ENCODE data around the gene SMCHD1. TPM values are rescaled to one million over a fixed set of nuclear protein-coding genes. Genes with fewer than 3 reads are reported as not detected.

SMCHD1 gene
- total RNA-seq, 1 donor from 2014 or later, result 29.7 TPM

DNA sequence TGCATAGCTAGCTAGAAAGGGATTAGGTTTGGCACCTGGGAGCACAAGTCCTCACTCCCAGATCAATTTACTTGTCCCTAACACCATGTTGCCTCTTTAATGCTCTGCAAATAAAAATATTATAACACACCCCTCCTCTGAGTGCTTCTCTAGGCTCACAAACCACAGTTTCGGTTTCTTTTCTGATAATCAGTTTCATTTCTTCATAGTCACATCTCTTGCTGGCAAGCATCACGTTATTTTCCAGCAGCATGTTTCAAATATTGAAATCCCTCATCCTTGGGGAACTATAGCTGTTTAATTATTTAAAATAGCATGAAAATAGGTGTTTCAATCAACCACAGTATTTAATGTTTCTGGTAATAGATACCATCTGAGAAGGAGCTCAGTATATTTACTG, 13.9 kb upstream of the SMCHD1 start:
- Histone ChIP-seq H3K27ac (ENCODE audit: low read depth, low read length) (no peak overlapping the region), H4K20me1 (ENCODE audit: insufficient read depth, low read length) (no peaks in the 10 kb centered on the region), H3K9ac (ENCODE audit: low read length) (no peak overlapping the region), H3K79me2 (ENCODE audit: insufficient read depth, low read length) (no peaks in the 10 kb centered on the region), H3K4me2 (ENCODE audit: low read length) (no peak overlapping the region), H3K27me3 (ENCODE audit: insufficient read depth, low read length) (no peaks in the 10 kb centered on the region), H3K4me1 (ENCODE audit: insufficient read depth, low read length) (no peaks in the 10 kb centered on the region), H3K36me3 (ENCODE audit: insufficient read depth, low read length) (no peaks in the 10 kb centered on the region), H3K4me3 (ENCODE audit: insufficient read depth, low read depth, low read length) (no peak overlapping the region), H3K9me3 (ENCODE audit: insufficient read depth, low read depth, low read length) (no peaks in the 10 kb centered on the region), H2AFZ (ENCODE audit: low read depth, low read length) (no peak overlapping the region)
- TF ChIP-seq EZH2 (IDR thresholded peaks at IDR 0.05; ENCODE audit: insufficient read depth, low read length), result no peak
- TF ChIP-seq CTCF (IDR thresholded peaks at IDR 0.05; ENCODE audit: insufficient read depth, low read depth, low read length), result no peak
- H3K4me1 Mint-ChIP-seq (ENCODE audit: low read depth, unreplicated experiment), result peaks cover 7% of the 10 kb centered on the region
- DNase-seq (ENCODE audit: low read depth) (no peak), FAIRE-seq (no peak)
- H3K4me3 Mint-ChIP-seq (ENCODE audit: unreplicated experiment), result no peak overlapping the region
- no peaks in the 10 kb centered on the region for H3K36me3 Mint-ChIP-seq (ENCODE audit: low read depth, unreplicated experiment)
- no peaks in the 10 kb centered on the region for H3K9me3 Mint-ChIP-seq (ENCODE audit: unreplicated experiment)
- H3K27ac Mint-ChIP-seq (ENCODE audit: unreplicated experiment), result peak overlapping the region; percentile 63
- H3K27me3 Mint-ChIP-seq (ENCODE audit: low read depth, unreplicated experiment), result no peaks in the 10 kb centered on the region

GRCh38 chr18:2642771-2643170, 12.8 kb upstream of the SMCHD1 start:
- FAIRE-seq (no peak), DNase-seq (ENCODE audit: low read depth) (peak; percentile 23)
- no peak for TF ChIP-seq CTCF (IDR thresholded peaks at IDR 0.05; ENCODE audit: insufficient read depth, low read depth, low read length)
- no peak for TF ChIP-seq EZH2 (IDR thresholded peaks at IDR 0.05; ENCODE audit: insufficient read depth, low read length)
- Histone ChIP-seq H3K79me2 (ENCODE audit: insufficient read depth, low read length) (no peaks in the 10 kb centered on the region), H4K20me1 (ENCODE audit: insufficient read depth, low read length) (no peaks in the 10 kb centered on the region), H3K4me1 (ENCODE audit: insufficient read depth, low read length) (no peaks in the 10 kb centered on the region), H2AFZ (ENCODE audit: low read depth, low read length) (no peak overlapping the region), H3K9ac (ENCODE audit: low read length) (no peak overlapping the region), H3K9me3 (ENCODE audit: insufficient read depth, low read depth, low read length) (no peaks in the 10 kb centered on the region), H3K27me3 (ENCODE audit: insufficient read depth, low read length) (no peaks in the 10 kb centered on the region), H3K27ac (ENCODE audit: low read depth, low read length) (no peak overlapping the region), H3K4me3 (ENCODE audit: insufficient read depth, low read depth, low read length) (no peak overlapping the region), H3K36me3 (ENCODE audit: insufficient read depth, low read length) (no peaks in the 10 kb centered on the region), H3K4me2 (ENCODE audit: low read length) (no peak overlapping the region)
- Mint-ChIP-seq H3K36me3 (ENCODE audit: low read depth, unreplicated experiment) (no peaks in the 10 kb centered on the region), H3K4me3 (ENCODE audit: unreplicated experiment) (peak overlapping the region; percentile 22), H3K4me1 (ENCODE audit: low read depth, unreplicated experiment) (peaks cover 7% of the 10 kb centered on the region), H3K27me3 (ENCODE audit: low read depth, unreplicated experiment) (no peaks in the 10 kb centered on the region), H3K27ac (ENCODE audit: unreplicated experiment) (no peak overlapping the region), H3K9me3 (ENCODE audit: unreplicated experiment) (no peaks in the 10 kb centered on the region)

GRCh38 chr18:2644535-2644934, 11.0 kb upstream of the SMCHD1 start:
- Mint-ChIP-seq H3K36me3 (ENCODE audit: low read depth, unreplicated experiment) (no peaks in the 10 kb centered on the region), H3K9me3 (ENCODE audit: unreplicated experiment) (no peaks in the 10 kb centered on the region), H3K4me3 (ENCODE audit: unreplicated experiment) (no peak overlapping the region), H3K4me1 (ENCODE audit: low read depth, unreplicated experiment) (peaks cover 2% of the 10 kb centered on the region), H3K27me3 (ENCODE audit: low read depth, unreplicated experiment) (no peaks in the 10 kb centered on the region), H3K27ac (ENCODE audit: unreplicated experiment) (no peak overlapping the region)
- no peak for FAIRE-seq
- TF ChIP-seq CTCF (IDR thresholded peaks at IDR 0.05; ENCODE audit: insufficient read depth, low read depth, low read length), result no peak
- TF ChIP-seq EZH2 (IDR thresholded peaks at IDR 0.05; ENCODE audit: insufficient read depth, low read length), result no peak
- no peaks in the 10 kb centered on the region for H3K27me3 ChIP-seq (ENCODE audit: insufficient read depth, low read length)
- no peak overlapping the region for H3K27ac ChIP-seq (ENCODE audit: low read depth, low read length)
- H3K9me3 ChIP-seq (ENCODE audit: insufficient read depth, low read depth, low read length), result no peaks in the 10 kb centered on the region
- no peaks in the 10 kb centered on the region for H4K20me1 ChIP-seq (ENCODE audit: insufficient read depth, low read length)
- no peak overlapping the region for H3K4me3 ChIP-seq (ENCODE audit: insufficient read depth, low read depth, low read length)
- no peaks in the 10 kb centered on the region for H3K79me2 ChIP-seq (ENCODE audit: insufficient read depth, low read length)
- no peak overlapping the region for H3K4me2 ChIP-seq (ENCODE audit: low read length)
- H3K36me3 ChIP-seq (ENCODE audit: insufficient read depth, low read length), result no peaks in the 10 kb centered on the region
- no peak overlapping the region for H3K9ac ChIP-seq (ENCODE audit: low read length)
- no peak for DNase-seq (ENCODE audit: low read depth)
- no peak overlapping the region for H2AFZ ChIP-seq (ENCODE audit: low read depth, low read length)
- no peaks in the 10 kb centered on the region for H3K4me1 ChIP-seq (ENCODE audit: insufficient read depth, low read length)
